Breast epithelium (tissue), 4 donors: ENCODE results near the gene MDGA2. TPM values are rescaled to one million over a fixed set of nuclear protein-coding genes. Genes with fewer than 3 reads are reported as not detected.
"Not testable (repeated sequence)": the region's sequence is repeated elsewhere in the genome, so short reads cannot be mapped to it uniquely, and the experiment has no call there.

Experiments
- DNase-seq, 2 donors: peaks; one replicate each; pipeline ENCODE4 v3.0.0-alpha.2; 2019; ENCODE audit warnings: low spot score in 2 of 2
- H3K27ac ChIP-seq, 2 donors: fragments of 200-600 bp; sonication (generic) in 1 of 2; one replicate each; pipeline ENCODE4 v1.5.1; 2016 to 2019; ENCODE audit warnings: mild to moderate bottlenecking in 1 of 2
- H3K27me3 ChIP-seq, 2 donors: fragments of 200-600 bp; sonication (generic) in 1 of 2; one replicate each; pipeline versions ENCODE4 v1.5.1 to v1.6.0; 2017 to 2019; ENCODE audit warnings: control low read depth in 1 of 2, mild to moderate bottlenecking in 1 of 2
- H3K36me3 ChIP-seq: fragments of 200-600 bp; one replicate; pipeline ENCODE4 v1.5.1; 2019
- H3K4me1 ChIP-seq, 2 donors: fragments of 200-600 bp; sonication (generic); one replicate each; pipeline ENCODE4 v1.5.1; 2016 to 2019; ENCODE audit warnings: control low read depth in 1 of 2
- H3K4me3 ChIP-seq, 3 donors: fragments of 200-600 bp; sonication (generic); 1 replicate in 2 of 3; 2 replicates in 1 of 3; pipeline ENCODE4 v1.5.1; 2016 to 2019; ENCODE audit warnings: mild to moderate bottlenecking in 3 of 3, moderate library complexity in 2 of 3
- H3K9me3 ChIP-seq, 2 donors: fragments of 200-600 bp; sonication (generic) in 1 of 2; one replicate each; pipeline ENCODE4 v1.5.1; 2016 to 2019; ENCODE audit warnings: control low read depth in 1 of 2
- POLR2A ChIP-seq: fragments of 450-650 bp; IDR thresholded peaks from one replicate; pipeline ENCODE4 v1.6.1; 2016; ENCODE audit warnings: antibody characterized with exemption, mild to moderate bottlenecking, moderate library complexity
- POLR2AphosphoS5 ChIP-seq, 3 donors: sonication (generic); formaldehyde crosslinking; IDR thresholded peaks; one replicate each; pipeline ENCODE4 v1.6.1; 2017; ENCODE audit warnings: antibody characterized with exemption in 3 of 3
- intact Hi-C: fragments of 100-400 bp; cut with DNase I; formaldehyde crosslinking; loops from one replicate; pipeline ENCODE4 v1.15.1; 2023; ENCODE audit warnings: low total_unique reads
- total RNA-seq, 3 donors: library from RNA; depleted of rRNA; stranded (reverse); fragments of >200 nt; gene quantifications; one replicate each; pipeline ENCODE4 v1.1.0, GENCODE V29; 2016
- TF ChIP-seq, protein P1 (sequence below), 3 donors: fragments of 450-650 bp; IDR thresholded peaks; one replicate each; pipeline ENCODE4 v1.5.1; 2016 to 2017; ENCODE audit warnings: antibody characterized with exemption in 3 of 3, mild to moderate bottlenecking in 3 of 3, moderate library complexity in 3 of 3

MDGA2 gene
- total RNA-seq, 3 donors from 2014 or later: not detected

DNA sequence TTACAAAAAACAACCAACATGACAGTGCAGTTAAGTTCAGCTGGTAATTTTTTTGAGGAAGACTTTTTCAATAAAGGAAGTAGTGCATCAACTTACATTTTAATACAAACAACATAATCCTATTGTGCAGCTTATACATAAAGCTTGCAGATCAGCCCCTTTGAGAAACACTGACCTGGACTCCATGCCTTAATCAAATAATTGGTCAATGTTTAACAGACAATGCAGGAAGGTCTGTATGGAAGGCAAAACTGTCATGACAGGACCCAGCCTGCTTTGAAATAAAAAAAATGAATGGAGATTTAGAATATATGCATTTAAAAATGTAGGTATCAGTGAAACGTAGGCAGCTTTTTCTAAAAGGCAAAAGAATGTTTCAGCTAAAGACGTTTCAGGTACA lies 702.1 kb downstream of the MDGA2 start:
- TF ChIP-seq POLR2AphosphoS5 (IDR thresholded peaks at IDR 0.05) (no peak), POLR2A (no peak)
- TF ChIP-seq, protein P1, sequence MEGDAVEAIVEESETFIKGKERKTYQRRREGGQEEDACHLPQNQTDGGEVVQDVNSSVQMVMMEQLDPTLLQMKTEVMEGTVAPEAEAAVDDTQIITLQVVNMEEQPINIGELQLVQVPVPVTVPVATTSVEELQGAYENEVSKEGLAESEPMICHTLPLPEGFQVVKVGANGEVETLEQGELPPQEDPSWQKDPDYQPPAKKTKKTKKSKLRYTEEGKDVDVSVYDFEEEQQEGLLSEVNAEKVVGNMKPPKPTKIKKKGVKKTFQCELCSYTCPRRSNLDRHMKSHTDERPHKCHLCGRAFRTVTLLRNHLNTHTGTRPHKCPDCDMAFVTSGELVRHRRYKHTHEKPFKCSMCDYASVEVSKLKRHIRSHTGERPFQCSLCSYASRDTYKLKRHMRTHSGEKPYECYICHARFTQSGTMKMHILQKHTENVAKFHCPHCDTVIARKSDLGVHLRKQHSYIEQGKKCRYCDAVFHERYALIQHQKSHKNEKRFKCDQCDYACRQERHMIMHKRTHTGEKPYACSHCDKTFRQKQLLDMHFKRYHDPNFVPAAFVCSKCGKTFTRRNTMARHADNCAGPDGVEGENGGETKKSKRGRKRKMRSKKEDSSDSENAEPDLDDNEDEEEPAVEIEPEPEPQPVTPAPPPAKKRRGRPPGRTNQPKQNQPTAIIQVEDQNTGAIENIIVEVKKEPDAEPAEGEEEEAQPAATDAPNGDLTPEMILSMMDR (IDR thresholded peaks at IDR 0.05): no peak

DNA sequence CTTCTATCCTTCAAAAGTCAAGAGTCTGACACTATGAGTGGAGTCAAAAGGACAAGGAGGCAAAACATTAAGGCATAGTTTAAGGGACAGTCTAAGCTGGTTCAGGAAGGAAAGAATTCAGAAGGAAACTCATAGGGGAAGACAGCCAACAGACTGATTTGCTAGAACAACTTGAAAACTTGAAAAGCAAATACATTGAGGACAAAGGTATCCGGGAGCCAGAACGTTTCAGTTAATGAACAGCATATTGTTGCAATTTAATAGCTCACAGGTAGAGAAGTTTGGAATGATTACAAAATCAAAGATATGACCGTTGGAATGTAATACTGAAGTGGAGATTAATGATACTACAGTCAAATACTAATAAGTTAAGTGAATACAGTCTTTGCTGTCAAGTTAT lies 711.0 kb downstream of the MDGA2 start:
- no peak overlapping the region for H3K4me3 ChIP-seq
- no peaks in the 10 kb centered on the region for H3K4me1 ChIP-seq
- no peaks in the 10 kb centered on the region for H3K36me3 ChIP-seq
- H3K27me3 ChIP-seq: no peaks in the 10 kb centered on the region
- TF ChIP-seq POLR2AphosphoS5 (IDR thresholded peaks at IDR 0.05): no peak
- TF ChIP-seq POLR2A: no peak
- TF ChIP-seq, protein P1 (IDR thresholded peaks at IDR 0.05): no peak
- DNase-seq: no peak
- no peaks in the 10 kb centered on the region for H3K9me3 ChIP-seq
- no peak overlapping the region for H3K27ac ChIP-seq
- intact Hi-C loops: no loop called here

More for the DNA sequence above, 702.1 kb downstream of the MDGA2 start:
- H3K36me3 ChIP-seq: no peaks in the 10 kb centered on the region
- no peak overlapping the region for H3K27ac ChIP-seq
- no peak overlapping the region for H3K4me3 ChIP-seq
- no peak for DNase-seq
- no peaks in the 10 kb centered on the region for H3K27me3 ChIP-seq
- intact Hi-C loops: no loop called here
- H3K9me3 ChIP-seq: no peaks in the 10 kb centered on the region
- no peaks in the 10 kb centered on the region for H3K4me1 ChIP-seq

DNA sequence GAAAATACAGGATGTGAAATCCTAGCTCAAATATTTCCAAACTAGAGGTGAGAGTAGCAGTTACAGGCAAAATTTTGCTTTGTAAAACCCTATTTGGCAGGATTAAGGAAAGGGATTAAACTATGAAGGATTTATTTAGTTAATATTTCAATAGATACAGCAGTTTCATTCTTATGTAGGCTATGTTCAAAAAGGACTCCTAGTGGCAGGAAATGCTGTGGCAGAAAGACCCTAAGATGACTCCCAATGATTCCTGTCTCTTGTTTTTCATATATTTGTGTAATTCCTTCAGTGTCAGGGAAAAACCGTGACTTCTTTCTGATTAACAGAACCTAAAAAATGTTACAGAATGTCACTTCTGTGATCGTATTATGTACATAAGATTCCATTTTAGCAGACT lies 724.3 kb downstream of the MDGA2 start:
- no peak overlapping the region for H3K4me3 ChIP-seq
- H3K9me3 ChIP-seq: peaks cover 4 to 5% of the 10 kb centered on the region in 2 donors
- no peak overlapping the region for H3K27ac ChIP-seq
- no peaks in the 10 kb centered on the region for H3K27me3 ChIP-seq
- no peaks in the 10 kb centered on the region for H3K4me1 ChIP-seq
- intact Hi-C loops: no loop called here
- H3K36me3 ChIP-seq: no peaks in the 10 kb centered on the region
- DNase-seq: no peak
- no peak for TF ChIP-seq POLR2A
- TF ChIP-seq, protein P1 (IDR thresholded peaks at IDR 0.05): no peak
- TF ChIP-seq POLR2AphosphoS5 (IDR thresholded peaks at IDR 0.05): no peak

DNA sequence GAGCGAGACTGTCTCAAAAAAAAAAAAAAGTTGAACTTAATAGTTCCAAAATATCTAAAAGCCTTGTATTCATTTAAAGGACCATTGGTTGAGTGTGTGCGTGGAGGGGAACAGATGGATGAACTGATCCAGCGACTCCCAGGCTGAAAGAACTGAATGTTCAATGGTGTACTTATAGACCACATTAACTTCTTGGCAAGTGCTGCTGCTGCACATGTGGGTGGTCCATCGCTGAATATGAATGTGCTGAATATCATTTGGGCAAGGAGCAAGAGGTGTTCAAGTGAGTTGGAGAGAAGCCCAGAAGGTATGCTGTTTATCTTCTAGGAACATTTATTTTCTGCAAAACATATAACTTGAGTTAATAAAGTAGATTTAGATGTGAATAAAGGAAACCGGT lies 734.8 kb downstream of the MDGA2 start:
- Histone ChIP-seq H3K36me3 (no peaks in the 10 kb centered on the region), H3K4me3 (no peak overlapping the region), H3K9me3 (peaks cover 0 to 18% of the 10 kb centered on the region in 2 donors), H3K4me1 (no peaks in the 10 kb centered on the region), H3K27me3 (no peaks in the 10 kb centered on the region), H3K27ac (no peak overlapping the region)
- no peak for TF ChIP-seq POLR2A
- no peak for TF ChIP-seq POLR2AphosphoS5 (IDR thresholded peaks at IDR 0.05)
- TF ChIP-seq, protein P1 (IDR thresholded peaks at IDR 0.05): no peak
- intact Hi-C loops: no loop called here
- DNase-seq: no peak

DNA sequence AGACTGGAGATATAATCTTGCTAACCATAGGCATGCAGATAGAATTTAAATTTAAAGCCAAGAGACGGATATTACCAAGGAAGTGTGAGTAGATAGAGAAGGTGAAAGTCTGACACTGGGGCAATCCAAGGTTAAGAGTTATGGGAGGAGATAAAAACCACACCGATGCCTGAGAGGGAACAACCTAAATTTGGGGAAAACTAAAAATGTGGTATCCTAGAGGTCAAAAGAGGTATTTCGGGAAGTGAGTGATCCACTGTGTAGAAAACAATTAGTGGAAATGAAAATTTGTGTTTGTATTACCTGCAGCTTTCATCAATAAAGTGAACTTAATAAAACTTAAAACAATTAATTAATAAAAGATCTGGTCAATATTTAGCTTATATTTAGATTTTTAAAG lies 754.9 kb downstream of the MDGA2 start:
- H3K9me3 ChIP-seq: no peaks in the 10 kb centered on the region
- no peak overlapping the region for H3K4me3 ChIP-seq
- H3K4me1 ChIP-seq: no peaks in the 10 kb centered on the region
- DNase-seq: no peak
- no peak overlapping the region for H3K27ac ChIP-seq
- no peaks in the 10 kb centered on the region for H3K36me3 ChIP-seq
- TF ChIP-seq POLR2AphosphoS5 (IDR thresholded peaks at IDR 0.05) (no peak), POLR2A (no peak)
- TF ChIP-seq, protein P1 (IDR thresholded peaks at IDR 0.05): no peak
- intact Hi-C loops: no loop called here
- H3K27me3 ChIP-seq: no peaks in the 10 kb centered on the region

DNA sequence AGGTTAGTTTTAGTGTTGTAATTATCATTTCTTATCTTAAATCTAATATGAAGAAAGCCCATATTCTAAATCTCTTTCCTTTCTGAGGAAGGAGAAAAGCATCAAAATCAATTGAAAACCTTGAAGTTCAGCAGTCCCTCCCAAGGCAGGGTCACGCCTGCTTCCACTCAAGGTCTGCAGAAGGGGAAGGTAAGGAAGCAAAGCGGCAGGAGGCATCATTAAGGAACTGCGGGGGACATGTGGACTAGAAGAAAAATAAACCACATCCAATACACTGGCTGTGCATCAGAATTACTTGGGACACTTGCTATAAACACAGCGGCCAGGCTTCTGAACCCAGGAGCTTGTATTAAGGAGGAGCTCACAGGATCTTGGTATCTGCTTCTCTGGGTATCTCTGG lies 759.9 kb downstream of the MDGA2 start:
- H3K36me3 ChIP-seq, intact Hi-C loops, H3K27me3 ChIP-seq: not testable (repeated sequence)

More for the DNA sequence above, 759.9 kb downstream of the MDGA2 start:
- not testable (repeated sequence) for DNase-seq, H3K9me3 ChIP-seq, H3K4me1 ChIP-seq, H3K27ac ChIP-seq, H3K4me3 ChIP-seq
